ENCODE results near the gene MRPL39.

MRPL39 gene

GRCh38 chr21:25640943-25641292 is 33.6 kb upstream of the MRPL39 start:
- DNase-seq (ENCODE audit: extremely low spot score): no peak
- POLR2A ChIA-PET: no interaction called here
- no peak for TF ChIP-seq CTCF (IDR thresholded peaks at IDR 0.05; ENCODE audit: control extremely low read depth, extremely low read depth, low read depth, missing control alignments)

DNA sequence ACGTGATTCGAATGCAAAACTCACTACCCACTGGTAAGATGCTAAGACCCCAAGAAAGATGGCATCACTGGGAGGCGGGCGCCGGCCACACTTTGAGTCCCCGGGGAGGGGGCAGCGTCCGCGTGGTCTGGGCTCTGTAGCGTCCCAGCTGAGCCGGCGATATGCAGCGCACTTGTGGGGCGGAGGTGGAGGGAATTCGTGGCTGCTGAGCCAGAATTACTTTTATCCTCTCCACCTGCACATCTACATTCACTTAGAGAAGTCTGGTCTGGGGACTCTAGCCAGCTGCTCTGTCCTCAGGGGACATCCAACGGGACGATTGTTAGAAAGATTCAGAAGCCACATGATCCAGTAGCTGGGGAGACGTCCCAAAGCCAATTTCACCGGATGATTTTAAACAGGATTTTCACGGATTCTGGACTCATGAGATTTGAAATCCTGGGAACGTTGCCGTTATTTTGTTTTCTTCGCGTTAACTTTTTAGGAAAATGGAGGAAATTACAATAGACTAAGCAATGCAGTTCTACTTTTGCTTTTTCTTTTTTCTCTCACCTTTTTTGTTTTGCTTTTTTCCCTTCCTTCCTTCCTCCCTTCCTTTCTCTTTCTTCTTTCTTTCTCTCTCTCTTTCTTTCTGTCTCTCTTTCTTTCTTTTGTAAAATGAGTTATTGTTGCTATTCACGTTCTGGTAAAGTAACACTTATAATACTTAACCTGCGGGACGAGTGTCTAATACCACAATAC is 33.1 kb upstream of the MRPL39 start:
- peak; percentile 42 for DNase-seq (ENCODE audit: extremely low spot score)
- TF ChIP-seq CTCF (IDR thresholded peaks at IDR 0.05; ENCODE audit: control extremely low read depth, extremely low read depth, low read depth, missing control alignments): no peak
- ChIA-PET POLR2A (no interaction called here), CTCF (interaction anchor here (1.2 to 5.4 kb wide), 3 partner anchors 13 to 161 kb away, joined by 3 to 20 read pairs (median 19); no protein-coding TSS in a partner anchor)

More at GRCh38 chr21:25640943-25641292, 33.6 kb upstream of the MRPL39 start:
- CTCF ChIA-PET: interaction anchor here (1.2 to 5.4 kb wide), 3 partner anchors 13 to 160 kb away, joined by 3 to 20 read pairs (median 19); no protein-coding TSS in a partner anchor

DNA sequence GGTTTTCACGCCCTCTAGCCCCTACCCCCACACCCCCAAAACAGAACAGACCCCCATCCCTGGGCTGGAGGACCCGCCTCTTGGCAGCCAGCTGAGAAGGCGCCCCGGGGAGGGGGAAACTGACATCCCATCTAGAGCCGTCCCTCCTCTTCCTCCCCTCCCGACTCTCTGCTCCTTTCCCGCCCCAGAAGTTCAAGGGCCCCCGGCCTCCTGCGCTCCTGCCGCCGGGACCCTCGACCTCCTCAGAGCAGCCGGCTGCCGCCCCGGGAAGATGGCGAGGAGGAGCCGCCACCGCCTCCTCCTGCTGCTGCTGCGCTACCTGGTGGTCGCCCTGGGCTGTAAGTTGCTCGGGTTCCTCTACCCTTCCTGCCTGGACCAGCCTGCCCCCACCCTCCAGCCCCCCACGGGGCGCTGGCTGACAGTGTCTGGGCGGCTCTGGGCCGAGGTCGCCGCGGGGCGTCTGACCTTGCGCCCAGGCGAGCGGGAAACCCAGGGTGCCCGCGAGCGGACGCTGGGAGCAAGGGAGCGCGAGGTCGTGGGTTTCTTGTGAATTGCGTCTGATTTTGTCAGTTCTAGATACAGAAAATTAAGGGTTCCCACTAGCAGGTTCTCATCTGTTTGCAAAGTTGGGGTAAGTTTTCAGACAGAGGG is 32.4 kb upstream of the MRPL39 start:
- TF ChIP-seq CTCF (IDR thresholded peaks at IDR 0.05; ENCODE audit: control extremely low read depth, extremely low read depth, low read depth, missing control alignments): peak; percentile 52
- ChIA-PET POLR2A (interaction anchor here (1.1 kb wide), 1 partner anchor 32 kb away, joined by 3 read pairs; no protein-coding TSS in a partner anchor), CTCF (interaction anchor here (1.2 to 6.6 kb wide), 5 partner anchors 12 to 225 kb away, joined by 3 to 53 read pairs (median 19); no protein-coding TSS in a partner anchor)
- DNase-seq (ENCODE audit: extremely low spot score): peak; percentile 83

- no peak for TF ChIP-seq CTCF (IDR thresholded peaks at IDR 0.05; ENCODE audit: control extremely low read depth, extremely low read depth, low read depth, missing control alignments)
- peak; percentile 81 for DNase-seq (ENCODE audit: extremely low spot score)
- POLR2A ChIA-PET: interaction anchor here (0.8 to 1.1 kb wide), 2 partner anchors 31 to 96 kb away, joined by 3 read pairs; partner anchors contain the start of genes ATP5PF and GABPA
- CTCF ChIA-PET: interaction anchor here (1.2 to 6.6 kb wide), 5 partner anchors 11 to 1078 kb away, joined by 3 to 53 read pairs (median 8); no protein-coding TSS in a partner anchor
These were observed 31.6 kb upstream of the MRPL39 start, which contains the start of gene JAM2 for GRCh38 chr21:25638660-25639550. TSS of gene JAM2 (plus strand) at chr21:25639258. CDS start at chr21:25639822, 564 bp downstream.

DNA sequence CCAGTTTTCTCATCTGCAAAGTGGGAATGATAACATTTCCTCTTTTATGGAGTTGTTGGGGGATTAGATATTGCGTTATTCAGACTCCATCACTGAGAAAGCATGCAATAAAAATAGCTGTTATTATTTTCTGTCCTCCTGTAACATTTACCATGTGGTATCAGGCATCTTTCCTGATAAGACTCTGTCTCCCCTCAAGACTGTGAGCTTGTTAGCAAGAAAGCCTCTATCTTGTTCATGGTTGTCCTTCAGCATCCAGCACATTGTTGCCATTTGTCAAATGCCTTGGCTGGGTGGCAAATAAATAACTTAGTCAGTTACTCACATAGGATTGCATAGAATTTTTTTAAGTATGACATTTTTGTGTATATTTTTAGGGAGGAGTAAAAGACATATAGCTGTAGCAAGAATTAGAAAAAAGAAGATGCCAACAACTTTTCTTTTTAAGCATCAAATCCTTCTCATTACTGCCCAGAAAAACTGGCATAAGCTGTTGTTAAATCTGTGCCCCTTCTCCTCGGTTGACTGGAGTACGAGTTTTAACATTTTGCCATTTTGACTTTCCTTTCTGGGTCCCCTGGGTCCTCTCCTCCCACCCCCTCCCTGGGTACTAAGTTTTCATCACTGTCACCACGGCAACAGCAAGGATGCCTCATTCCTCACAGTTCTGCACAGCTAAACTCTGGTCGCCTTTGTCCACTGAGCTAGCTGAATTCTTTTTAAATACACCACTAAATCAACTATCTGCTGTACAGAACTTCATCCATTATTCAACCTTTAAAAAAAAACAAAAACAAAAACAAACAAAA is 30.8 kb upstream of the MRPL39 start:
- no peak for TF ChIP-seq CTCF (IDR thresholded peaks at IDR 0.05; ENCODE audit: control extremely low read depth, extremely low read depth, low read depth, missing control alignments)
- DNase-seq (ENCODE audit: extremely low spot score): no peak
- POLR2A ChIA-PET: interaction anchor here (0.8 to 1.1 kb wide), 2 partner anchors 30 to 97 kb away, joined by 3 read pairs; partner anchors contain the start of genes ATP5PF and GABPA
- CTCF ChIA-PET: interaction anchor here (1.2 to 6.6 kb wide), 9 partner anchors 10 to 1079 kb away, joined by 3 to 53 read pairs (median 5); no protein-coding TSS in a partner anchor
